HG03460 (cell line): ENCODE results near the gene LTBP3.

Experiments
- ATAC-seq: cut with Tn5 transposase; IDR thresholded peaks from one replicate; pipeline ENCODE4 v1.9.1; 2021; ENCODE audit not compliant: unreplicated experiment

The LTBP3 gene

GRCh38 chr11:65555693-65556231, 2.4 kb downstream of the LTBP3 start:
- ATAC-seq: no peak

- ATAC-seq: no peak
Measured at GRCh38 chr11:65554842-65555430, 3.2 kb downstream of the LTBP3 start.

GRCh38 chr11:65554057-65554818, 3.9 kb downstream of the LTBP3 start:
- no peak for ATAC-seq

- no peak for ATAC-seq
Measured at GRCh38 chr11:65553301-65554001, 4.7 kb downstream of the LTBP3 start.

GRCh38 chr11:65552388-65552951, 5.7 kb downstream of the LTBP3 start:
- no peak for ATAC-seq

GRCh38 chr11:65551572-65552387, 6.4 kb downstream of the LTBP3 start:
- ATAC-seq: no peak

GRCh38 chr11:65549096-65549495, 9.1 kb downstream of the LTBP3 start:
- ATAC-seq: no peak

GRCh38 chr11:65548395-65548794, 9.8 kb downstream of the LTBP3 start:
- ATAC-seq: no peak

- ATAC-seq: no peak
Measured at GRCh38 chr11:65547446-65548125, 10.6 kb downstream of the LTBP3 start.

GRCh38 chr11:65546217-65546958, 11.8 kb downstream of the LTBP3 start:
- peak; percentile 66 for ATAC-seq

- no peak for ATAC-seq
Measured at GRCh38 chr11:65545853-65546216, 12.3 kb downstream of the LTBP3 start.

- no peak for ATAC-seq
Measured at GRCh38 chr11:65542738-65543390, 15.3 kb downstream of the LTBP3 start.

GRCh38 chr11:65541093-65541982, 16.8 kb downstream of the LTBP3 start:
- ATAC-seq: no peak

GRCh38 chr11:65540290-65541092, 17.7 kb downstream of the LTBP3 start:
- peak; percentile 54 for ATAC-seq

- ATAC-seq: peak; percentile 47
Measured at GRCh38 chr11:65539744-65540289, 18.3 kb downstream of the LTBP3 start.

GRCh38 chr11:65538915-65539743, 19.0 kb downstream of the LTBP3 start:
- ATAC-seq: no peak
